Measurements from ENCODE around the gene TMEM80.
"Not testable (repeated sequence)": the region's sequence is repeated elsewhere in the genome, so short reads cannot be mapped to it uniquely, and the experiment has no call there.

Gene TMEM80

GRCh38 chr11:723120-723883 lies 27.7 kb downstream of the TMEM80 start:
- peak; percentile 21 to 33 for DNase-seq

- no peak for DNase-seq
Observed at GRCh38 chr11:724049-724777, 28.6 kb downstream of the TMEM80 start.

- no peak for DNase-seq
Observed at GRCh38 chr11:724778-725386, 29.3 kb downstream of the TMEM80 start.

- DNase-seq = peak; percentile 33 to 70
Observed at GRCh38 chr11:725624-726202, 30.1 kb downstream of the TMEM80 start.

DNA sequence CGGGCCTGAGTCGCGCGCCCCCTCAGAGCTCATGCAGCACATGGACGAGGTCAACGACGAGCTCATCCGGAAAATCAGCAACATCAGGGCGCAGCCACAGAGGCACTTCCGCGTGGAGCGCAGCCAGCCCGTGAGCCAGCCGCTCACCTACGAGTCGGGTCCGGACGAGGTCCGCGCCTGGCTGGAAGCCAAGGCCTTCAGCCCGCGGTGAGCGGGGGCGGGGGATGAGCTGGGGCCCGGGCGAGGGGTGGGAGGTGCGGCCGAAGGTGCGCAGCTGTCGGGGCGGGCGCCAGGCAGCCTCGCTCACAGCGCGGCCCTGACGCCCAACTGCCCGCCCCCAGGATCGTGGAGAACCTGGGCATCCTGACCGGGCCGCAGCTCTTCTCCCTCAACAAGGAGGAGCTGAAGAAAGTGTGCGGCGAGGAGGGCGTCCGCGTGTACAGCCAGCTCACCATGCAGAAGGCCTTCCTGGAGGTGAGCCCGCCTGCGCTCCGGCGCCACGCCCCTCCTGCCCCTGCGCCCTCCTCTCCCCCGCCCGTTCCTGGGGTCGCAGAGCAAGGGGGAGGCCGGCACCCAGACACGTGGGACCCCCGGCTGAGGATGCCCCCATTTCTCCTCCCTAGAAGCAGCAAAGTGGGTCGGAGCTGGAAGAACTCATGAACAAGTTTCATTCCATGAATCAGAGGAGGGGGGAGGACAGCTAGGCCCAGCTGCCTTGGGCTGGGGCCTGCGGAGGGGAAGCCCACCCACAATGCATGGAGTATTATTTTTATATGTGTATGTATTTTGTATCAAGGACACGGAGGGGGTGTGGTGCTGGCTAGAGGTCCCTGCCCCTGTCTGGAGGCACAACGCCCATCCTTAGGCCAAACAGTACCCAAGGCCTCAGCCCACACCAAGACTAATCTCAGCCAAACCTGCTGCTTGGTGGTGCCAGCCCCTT lies 30.9 kb downstream of the TMEM80 start:
- peak; percentile 70 to 79 for DNase-seq

DNA sequence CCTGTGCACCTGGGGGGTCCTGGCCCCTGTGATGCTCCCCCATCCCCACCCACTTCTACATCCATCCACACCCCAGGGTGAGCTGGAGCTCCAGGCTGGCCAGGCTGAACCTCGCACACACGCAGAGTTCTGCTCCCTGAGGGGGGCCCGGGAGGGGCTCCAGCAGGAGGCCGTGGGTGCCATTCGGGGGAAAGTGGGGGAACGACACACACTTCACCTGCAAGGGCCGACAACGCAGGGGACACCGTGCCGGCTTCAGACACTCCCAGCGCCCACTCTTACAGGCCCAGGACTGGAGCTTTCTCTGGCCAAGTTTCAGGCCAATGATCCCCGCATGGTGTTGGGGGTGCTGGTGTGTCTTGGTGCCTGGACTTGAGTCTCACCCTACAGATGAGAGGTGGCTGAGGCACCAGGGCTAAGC lies 31.7 kb downstream of the TMEM80 start:
- DNase-seq = no peak

DNA sequence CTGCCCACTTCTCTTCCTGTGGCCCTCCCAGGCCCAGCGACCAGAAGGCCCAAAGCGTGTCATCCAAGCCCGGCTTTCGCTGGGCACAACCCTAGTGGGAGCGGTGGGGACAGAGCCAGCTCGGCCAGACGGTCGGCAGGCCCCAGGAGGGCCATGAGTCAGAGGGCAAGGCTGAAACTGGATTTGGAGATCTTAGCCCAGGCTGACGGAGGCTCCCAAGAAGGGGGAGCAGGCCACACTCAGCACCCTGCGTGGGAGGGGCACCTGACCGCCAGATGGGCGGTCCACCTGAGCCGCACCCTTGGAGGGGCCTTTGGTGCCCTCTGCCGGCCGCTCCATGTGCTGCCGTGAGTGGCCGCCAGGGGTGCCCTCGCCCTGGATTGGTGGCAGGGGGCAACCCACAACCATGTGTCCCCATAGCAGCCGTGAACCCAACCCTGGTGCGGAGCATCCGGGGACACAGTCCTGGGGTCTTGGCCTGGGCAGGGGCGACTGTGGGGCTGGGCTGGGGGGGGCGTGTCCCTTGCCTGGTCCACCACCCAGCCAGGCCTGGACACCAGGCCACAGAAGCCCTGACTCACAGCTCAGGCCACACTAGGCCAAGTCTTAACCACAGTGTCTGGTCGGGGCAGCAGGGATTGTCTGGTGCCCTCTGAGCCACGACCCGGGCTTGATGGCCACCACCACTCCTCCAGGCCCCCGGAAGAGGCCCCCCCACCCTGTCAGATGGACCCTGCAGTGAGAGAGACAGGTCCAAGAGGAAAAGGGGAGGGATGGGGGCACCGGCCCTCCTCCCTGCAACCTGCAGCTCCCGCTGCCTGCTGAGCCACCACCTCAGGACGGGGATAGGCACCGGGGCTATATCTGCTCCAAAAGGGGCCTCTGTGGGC lies 32.5 kb downstream of the TMEM80 start:
- DNase-seq = peak; percentile 48 to 49

- DNase-seq = no peak
Observed at GRCh38 chr11:728901-729491, 33.4 kb downstream of the TMEM80 start.

- DNase-seq = no peak
Observed at GRCh38 chr11:729492-730074, 34.0 kb downstream of the TMEM80 start.

DNA sequence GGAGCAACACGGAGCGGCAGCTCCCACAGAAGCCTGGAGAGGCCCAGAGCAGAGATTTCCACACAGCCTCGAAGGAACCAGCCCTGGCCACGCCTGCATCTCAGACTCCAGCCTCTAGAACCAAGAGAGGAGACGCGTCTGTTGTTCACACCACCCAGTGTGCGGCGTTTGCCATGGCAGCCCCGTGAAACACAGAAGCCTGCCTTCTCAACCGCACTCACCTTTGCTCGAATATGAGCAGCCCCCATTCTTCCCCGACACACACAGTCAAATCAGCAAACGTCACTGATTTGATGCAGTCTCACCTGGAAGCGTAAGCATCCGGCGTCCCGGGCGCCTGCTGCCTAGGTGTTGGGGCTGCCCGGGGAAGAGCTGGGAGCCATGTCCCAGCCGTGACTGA lies 37.5 kb downstream of the TMEM80 start:
- DNase-seq = no peak

- DNase-seq = not testable (repeated sequence)
Observed at GRCh38 chr11:734541-734940, 38.9 kb downstream of the TMEM80 start.

DNA sequence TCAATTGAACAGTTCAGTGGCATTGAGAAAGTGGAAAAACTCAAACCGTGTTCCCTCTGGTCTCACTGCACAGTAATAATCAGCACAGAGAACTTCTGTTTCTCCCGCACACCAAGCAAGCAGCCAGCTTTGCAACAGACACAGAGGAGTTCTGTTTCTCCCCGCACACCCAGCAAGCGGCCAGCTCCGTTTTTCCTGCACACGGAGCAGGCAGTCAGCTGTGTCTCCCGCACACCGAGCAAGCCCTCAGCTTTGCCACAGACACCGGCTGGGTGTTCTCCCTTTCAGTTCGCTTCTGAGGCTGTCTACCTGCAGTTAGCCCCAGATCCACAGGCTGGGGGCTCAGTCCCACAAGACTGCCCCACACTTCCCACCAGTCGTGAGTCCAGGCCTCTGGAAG lies 41.8 kb downstream of the TMEM80 start:
- DNase-seq = no peak

DNA sequence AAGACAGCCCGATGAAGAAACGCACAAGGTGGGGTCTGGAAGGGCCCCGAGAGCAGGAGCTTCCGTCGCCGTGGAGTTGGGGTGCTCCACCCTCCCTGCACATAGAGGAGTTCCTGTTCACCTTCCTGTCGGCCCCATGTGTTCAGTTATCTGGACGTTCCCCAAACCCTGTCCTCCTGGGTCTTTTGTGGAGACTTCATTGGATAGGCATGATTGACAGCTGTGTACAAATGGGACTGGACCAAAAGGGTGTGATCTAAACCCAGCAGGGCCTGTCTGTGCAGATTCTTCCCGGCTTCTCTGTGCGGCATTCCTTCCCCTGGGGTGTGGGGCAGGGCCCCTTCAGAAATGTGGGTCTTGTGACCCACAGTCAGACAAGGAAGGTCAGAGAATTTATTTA lies 42.3 kb downstream of the TMEM80 start:
- DNase-seq = not testable (repeated sequence)

DNA sequence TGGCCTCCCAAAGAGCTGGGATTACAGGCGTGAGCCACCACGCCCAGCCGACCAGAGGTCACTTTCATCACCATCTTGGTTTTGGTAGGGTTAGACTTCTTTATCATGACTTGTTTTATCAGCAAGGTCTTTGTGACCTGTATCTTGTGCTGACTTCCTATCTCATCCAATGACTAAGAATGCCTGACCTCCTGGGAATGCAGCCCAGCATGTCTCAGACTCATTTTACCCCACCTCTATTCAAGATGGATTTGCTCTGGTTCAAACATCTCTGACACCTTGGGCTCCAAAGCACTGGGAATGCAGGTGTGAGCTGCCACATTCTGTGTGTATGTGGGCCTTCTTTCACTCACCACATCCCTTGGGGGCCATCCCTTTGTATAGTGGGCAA lies 46.5 kb downstream of the TMEM80 start:
- DNase-seq = no peak

DNA sequence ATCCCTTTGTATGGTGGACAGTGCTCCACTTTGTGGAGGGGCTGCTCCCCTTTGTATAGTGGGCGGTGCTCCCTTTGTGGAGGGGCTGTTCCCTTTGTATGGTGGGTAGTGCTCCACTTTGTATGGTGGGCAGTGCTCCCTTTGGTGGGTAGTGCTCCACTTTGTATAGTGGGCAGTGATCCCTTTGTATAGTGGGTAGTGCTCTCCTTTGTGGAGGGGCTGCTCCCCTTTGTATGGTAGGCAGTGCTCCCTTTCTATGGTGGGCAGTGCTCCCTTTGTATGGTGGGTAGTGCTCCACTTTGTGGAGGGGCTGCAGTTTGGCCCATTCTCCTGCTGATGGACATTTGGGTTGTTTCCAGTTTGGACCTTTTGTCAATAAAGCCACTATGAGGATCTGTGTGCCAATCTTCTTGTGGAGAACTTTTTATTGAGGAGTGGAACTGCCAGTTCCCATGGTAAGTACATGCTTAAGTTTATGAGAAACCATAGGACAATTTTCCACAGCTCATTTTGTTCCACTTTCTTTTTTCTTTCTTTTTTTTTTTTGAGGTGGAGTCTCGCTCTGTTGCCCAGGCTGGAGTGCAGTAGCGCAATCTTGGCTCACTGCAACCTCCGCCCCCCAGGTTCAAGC lies 47.1 kb downstream of the TMEM80 start:
- DNase-seq = no peak

DNA sequence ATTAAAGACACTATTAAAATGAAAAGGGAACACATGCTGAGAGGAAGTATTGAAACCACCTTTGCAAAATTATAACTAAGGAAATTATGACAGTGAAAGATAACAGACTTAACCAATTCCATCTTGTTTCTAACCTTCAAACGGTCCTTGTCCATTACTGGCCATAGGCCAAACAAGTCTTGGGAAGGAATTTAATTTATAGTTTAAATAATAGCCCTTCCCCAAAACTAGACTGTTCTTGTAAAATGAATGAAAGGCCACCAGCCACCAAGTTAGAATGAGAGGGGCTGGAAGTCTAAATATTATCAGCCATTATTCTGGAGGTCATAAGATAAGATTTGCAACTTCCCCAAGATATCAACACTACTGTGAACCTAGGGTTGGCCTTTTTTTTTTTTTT lies 49.8 kb downstream of the TMEM80 start:
- DNase-seq = no peak

DNA sequence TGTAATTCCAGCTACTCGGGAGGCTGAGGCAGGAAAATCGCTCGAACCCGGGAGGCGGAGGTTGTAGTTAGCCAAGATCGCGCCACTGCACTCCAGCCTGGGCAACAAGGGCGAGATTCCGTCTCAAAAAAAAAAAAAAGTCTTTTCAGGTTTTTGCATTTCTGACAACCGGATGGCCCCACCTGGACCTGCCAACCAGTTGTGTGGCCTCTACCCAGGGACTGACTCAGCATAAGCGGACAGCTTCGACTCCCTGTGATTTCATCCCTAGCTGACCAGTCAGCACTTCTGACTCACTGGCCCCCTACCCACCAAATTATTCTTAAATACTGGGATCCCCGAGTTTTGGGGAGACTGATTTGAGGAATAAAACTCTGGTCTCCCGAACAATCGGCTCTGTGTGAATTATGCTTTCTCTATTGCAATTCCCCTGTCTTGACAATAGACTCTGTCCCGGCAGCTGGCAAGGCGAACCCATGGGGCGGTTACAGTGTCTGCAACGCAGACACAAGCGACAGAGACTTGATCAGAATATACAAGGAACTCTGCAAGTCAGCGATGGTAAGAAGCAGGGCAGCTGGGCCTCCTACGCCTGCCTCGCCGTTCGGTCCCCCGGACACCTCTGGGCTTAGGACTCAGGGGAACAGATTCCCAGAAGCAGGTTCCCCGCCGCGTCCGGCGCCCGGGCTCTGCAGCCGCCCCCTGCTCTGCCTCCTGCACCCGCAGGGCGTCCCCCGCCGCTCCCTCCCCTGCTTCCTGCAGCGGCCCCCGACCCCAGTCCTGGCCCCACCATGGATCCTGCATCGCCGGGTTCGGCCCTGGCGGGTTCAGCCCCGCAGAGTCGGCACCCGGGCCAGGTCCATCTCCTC lies 50.9 kb downstream of the TMEM80 start:
- peak in 1 of 2 experiments; percentile 71 for DNase-seq

- DNase-seq = peak; percentile 89 to 92
Observed at GRCh38 chr11:747158-748006, 51.8 kb downstream of the TMEM80 start, which contains the start of gene TALDO1. TSS of gene TALDO1 (plus strand) at chr11:747464. CDS start at chr11:747482, 18 bp downstream.
